Endothelial cell of umbilical vein (primary cell): ENCODE data around the gene PLXDC2. TPM values are rescaled to one million over a fixed set of nuclear protein-coding genes. Genes with fewer than 3 reads are reported as not detected.

ENCODE experiments used
- BruUV-seq: library from RNA; stranded (reverse); fragments of 400-500 nt; replicated peaks from 2 replicates; lab custom pipeline; 2021; lab: Mats Ljungman, UMichigan
- CTCF ChIA-PET: fragments of 300-600, 350-600 bp; sonication (Branson Sonifier 250); formaldehyde crosslinking; loops from one replicate; lab custom pipeline; 2021; ENCODE audit warnings: antibody characterized with exemption, inconsistent platforms; lab: Charles Lee
- POLR2A ChIA-PET: fragments of 300-600, 350-600 bp; sonication (Branson Sonifier 250); formaldehyde crosslinking; loops from one replicate; lab custom pipeline; 2021; ENCODE audit warnings: antibody characterized with exemption, inconsistent platforms; lab: Charles Lee
- DNase-seq: peaks from one replicate; pipeline ENCODE4 v3.0.0-alpha.2; 2011; ENCODE audit warnings: low read depth, low spot score
- FAIRE-seq: peaks from 2 replicates; lab custom pipeline; 2011; peaks lifted over from hg19 to GRCh38; lab: Jason Lieb, UNC
- H2AFZ ChIP-seq: 2 replicates; pipeline ENCODE4 v1.6.0; 2012; ENCODE audit warnings: low read depth, low read length, control low read depth, inconsistent platforms
- H3K27ac ChIP-seq: 2 replicates; pipeline ENCODE4 v1.5.1; 2011; ENCODE audit warnings: low read depth, mild to moderate bottlenecking, control low read depth, low read length, moderate library complexity; ENCODE audit not compliant: insufficient read depth
- H3K27me3 ChIP-seq, 2 experiments: 2 replicates each; pipeline versions ENCODE4 v1.6.0 to v1.6.1; 2011; ENCODE audit warnings: low read length in 2 of 2, mixed read lengths in 1 of 2; ENCODE audit not compliant: control insufficient read depth in 2 of 2, insufficient read depth in 2 of 2
- H3K36me3 ChIP-seq, 2 experiments: 2 replicates in 1 of 2; 3 replicates in 1 of 2; pipeline ENCODE4 v1.5.1; 2011; ENCODE audit warnings: low read length in 2 of 2, mild to moderate bottlenecking in 1 of 2, moderate library complexity in 1 of 2; ENCODE audit not compliant: control insufficient read depth in 2 of 2, insufficient read depth in 2 of 2; ENCODE audit errors: extremely low read depth in 1 of 2
- H3K4me1 ChIP-seq: 3 replicates; pipeline ENCODE4 v1.5.1; 2011; ENCODE audit warnings: mild to moderate bottlenecking, low read length; ENCODE audit not compliant: control insufficient read depth, insufficient read depth; ENCODE audit errors: extremely low read depth
- H3K4me2 ChIP-seq: 2 replicates; pipeline ENCODE4 v1.6.1; 2011; ENCODE audit warnings: low read length, control low read depth, mixed read lengths; ENCODE audit not compliant: insufficient read depth
- H3K4me3 ChIP-seq, 3 experiments: fragments of 200-600 bp in 1 of 3; sonication (generic), shearing (Covaris generic) in 1 of 3; replicated peaks in 1 of 3; 2 replicates each; pipeline ENCODE4 v1.5.1; 2011 to 2016; ENCODE audit warnings: control low read depth in 3 of 3, low read length in 3 of 3, mild to moderate bottlenecking in 2 of 3, inconsistent platforms in 1 of 3, low read depth in 1 of 3, moderate library complexity in 1 of 3; ENCODE audit not compliant: insufficient read depth in 1 of 3
- H3K79me2 ChIP-seq: 2 replicates; pipeline ENCODE4 v1.6.0; 2012; ENCODE audit warnings: low read length, inconsistent platforms; ENCODE audit not compliant: control insufficient read depth, insufficient read depth
- H3K9ac ChIP-seq: replicated peaks from 2 replicates; pipeline ENCODE3; 2011; ENCODE audit warnings: low read length, control low read depth; ENCODE audit not compliant: insufficient read depth; ENCODE audit errors: extremely low read depth
- H3K9me1 ChIP-seq: replicated peaks from 3 replicates; pipeline ENCODE4 v1.6.0; 2011; ENCODE audit warnings: mild to moderate bottlenecking, low read length; ENCODE audit not compliant: control insufficient read depth, insufficient read depth; ENCODE audit errors: extremely low read depth
- H3K9me3 ChIP-seq: replicated peaks from 2 replicates; pipeline ENCODE4 v1.5.1; 2012; ENCODE audit warnings: low read length, inconsistent platforms; ENCODE audit not compliant: control insufficient read depth, insufficient read depth
- H4K20me1 ChIP-seq: replicated peaks from 2 replicates; pipeline ENCODE3; 2011; ENCODE audit warnings: mild to moderate bottlenecking, low read length; ENCODE audit not compliant: control insufficient read depth, insufficient read depth; ENCODE audit errors: extremely low read depth
- CTCF ChIP-seq, 2 donors: IDR thresholded peaks; 1 replicate in 1 of 2; 2 replicates in 1 of 2; pipeline ENCODE4 v1.5.1; 2011; ENCODE audit warnings: low read length in 2 of 2, mild to moderate bottlenecking in 2 of 2, moderate library complexity in 2 of 2, control low read depth in 1 of 2, inconsistent platforms in 1 of 2, low read depth in 1 of 2; ENCODE audit not compliant: insufficient read depth in 1 of 2; ENCODE audit errors: extremely low read depth in 1 of 2
- EZH2 ChIP-seq: IDR thresholded peaks from 2 replicates; pipeline ENCODE4 v1.6.1; 2012; ENCODE audit warnings: borderline replicate concordance, low read depth, mild to moderate bottlenecking, moderate library complexity, low read length, inconsistent platforms; ENCODE audit not compliant: severe bottlenecking
- FOS ChIP-seq: IDR thresholded peaks from 2 replicates; pipeline ENCODE4 v1.6.1; 2011; ENCODE audit warnings: mild to moderate bottlenecking, low read length, moderate library complexity, borderline replicate concordance; ENCODE audit not compliant: insufficient read depth
- GATA2 ChIP-seq: IDR thresholded peaks from 2 replicates; pipeline ENCODE4 v1.7.0; 2011; ENCODE audit warnings: low read depth, mild to moderate bottlenecking, moderate library complexity, mixed read lengths, low read length; ENCODE audit not compliant: insufficient read length, insufficient read depth
- JUN ChIP-seq: IDR thresholded peaks from 2 replicates; pipeline ENCODE4 v1.6.1; 2011; ENCODE audit warnings: borderline replicate concordance, low read depth; ENCODE audit not compliant: insufficient read length, insufficient read depth
- MAX ChIP-seq: IDR thresholded peaks from 2 replicates; pipeline ENCODE4 v1.6.1; 2011; ENCODE audit not compliant: insufficient read depth, insufficient read length
- MYC ChIP-seq: IDR thresholded peaks from one replicate; pipeline ENCODE4 v1.6.1; 2011; ENCODE audit warnings: mild to moderate bottlenecking, low read depth, low read length
- POLR2A ChIP-seq: IDR thresholded peaks from 2 replicates; pipeline ENCODE4 v1.6.1; 2012; ENCODE audit warnings: low read depth, mild to moderate bottlenecking, control low read depth, low read length
- POLR2AphosphoS5 ChIP-seq: IDR thresholded peaks from 2 replicates; pipeline ENCODE4 v1.6.1; 2012; ENCODE audit warnings: low read depth, mild to moderate bottlenecking, control low read depth, low read length, moderate library complexity; ENCODE audit not compliant: insufficient read depth
- dilution Hi-C: fragments of 300-500 bp; cut with MboI; formaldehyde crosslinking; loops from one replicate; pipeline ENCODE4 v1.15.0; 2019; ENCODE audit warnings: low sequenced_read_pairs; ENCODE audit not compliant: extremely low pct_ligation_motif_present
- intact Hi-C: fragments of 100-400 bp; cut with micrococcal nuclease; formaldehyde crosslinking; loops from one replicate; pipeline ENCODE4 v1.10.0; 2022
- polyA plus RNA-seq, 4 experiments: library from polyadenylated mRNA; depleted of rRNA in 3 of 4; stranded (reverse) in 3 of 4; unstranded in 1 of 4; fragments of >200 nt; gene quantifications; 2 replicates each; pipeline versions ENCODE4 v1.2.1 to v1.2.3, GENCODE V29; 2011 to 2012; ENCODE audit warnings: missing spikeins in 1 of 4
- total RNA-seq: library from RNA; stranded (reverse); gene quantifications from 2 replicates; pipeline ENCODE4 v1.2.3, GENCODE V29; 2021

PLXDC2 gene
- total and polyA plus RNA-seq, 2 donors (not counting 3 experiments of a cell fraction or from before 2014, with no cell fraction given), result 0.32 to 1.2 TPM

- dilution Hi-C loops, result no loop called here
- no peak for TF ChIP-seq GATA2
Measured at GRCh38 chr10:19944911-19945663, 128.9 kb downstream of the PLXDC2 start.

GRCh38 chr10:19946245-19946644 is 130.0 kb downstream of the PLXDC2 start:
- Histone ChIP-seq H3K4me1 (no peaks in the 10 kb centered on the region), H3K27me3 (no peaks in the 10 kb centered on the region), H2AFZ (no peak overlapping the region), H3K9me1 (no peaks in the 10 kb centered on the region), H3K27ac (no peak overlapping the region), H4K20me1 (no peaks in the 10 kb centered on the region), H3K4me3 (no peak overlapping the region), H3K79me2 (no peaks in the 10 kb centered on the region), H3K4me2 (no peak overlapping the region), H3K9me3 (no peaks in the 10 kb centered on the region), H3K9ac (no peak overlapping the region), H3K36me3 (no peaks in the 10 kb centered on the region)
- ChIA-PET CTCF (no interaction called here), POLR2A (no interaction called here)
- TF ChIP-seq MAX, result no peak
- no peak for TF ChIP-seq CTCF (IDR thresholded peaks at IDR 0.05; ENCODE audit: extremely low read depth in 1 of 2, insufficient read depth in 1 of 2, low read depth in 1 of 2, low read length in 2 of 2)
- TF ChIP-seq POLR2A, result no peak
- no peak for TF ChIP-seq FOS
- TF ChIP-seq GATA2, result no peak
- TF ChIP-seq EZH2, result no peak
- TF ChIP-seq MYC, result no peak
- TF ChIP-seq POLR2AphosphoS5, result no peak
- TF ChIP-seq JUN, result no peak
- no TSS peak for BruUV-seq
- dilution Hi-C loops, result no loop called here
- intact Hi-C loops, result no loop called here
- no peak for FAIRE-seq
- no peak for DNase-seq

More at GRCh38 chr10:19944911-19945663, 128.9 kb downstream of the PLXDC2 start:
- Histone ChIP-seq H4K20me1 (no peaks in the 10 kb centered on the region), H3K27ac (no peak overlapping the region), H3K4me2 (no peak overlapping the region), H3K36me3 (no peaks in the 10 kb centered on the region), H3K9ac (no peak overlapping the region), H3K79me2 (no peaks in the 10 kb centered on the region), H3K4me3 (no peak overlapping the region), H2AFZ (no peak overlapping the region), H3K9me1 (no peaks in the 10 kb centered on the region), H3K4me1 (no peaks in the 10 kb centered on the region), H3K9me3 (no peaks in the 10 kb centered on the region), H3K27me3 (no peaks in the 10 kb centered on the region)
- BruUV-seq, result no TSS peak
- ChIA-PET POLR2A (no interaction called here), CTCF (no interaction called here)
- intact Hi-C loops, result no loop called here
- DNase-seq (no peak), FAIRE-seq (no peak)
